ENCODE results near the gene GP2. TPM values are rescaled to one million over a fixed set of nuclear protein-coding genes. Genes with fewer than 3 reads are reported as not detected.
A peak's percentile ranks its signal among the peaks of the same experiment; 100 is the strongest.

The GP2 gene
- total RNA-seq, 2 experiments from 2014 or later, result not detected

DNA sequence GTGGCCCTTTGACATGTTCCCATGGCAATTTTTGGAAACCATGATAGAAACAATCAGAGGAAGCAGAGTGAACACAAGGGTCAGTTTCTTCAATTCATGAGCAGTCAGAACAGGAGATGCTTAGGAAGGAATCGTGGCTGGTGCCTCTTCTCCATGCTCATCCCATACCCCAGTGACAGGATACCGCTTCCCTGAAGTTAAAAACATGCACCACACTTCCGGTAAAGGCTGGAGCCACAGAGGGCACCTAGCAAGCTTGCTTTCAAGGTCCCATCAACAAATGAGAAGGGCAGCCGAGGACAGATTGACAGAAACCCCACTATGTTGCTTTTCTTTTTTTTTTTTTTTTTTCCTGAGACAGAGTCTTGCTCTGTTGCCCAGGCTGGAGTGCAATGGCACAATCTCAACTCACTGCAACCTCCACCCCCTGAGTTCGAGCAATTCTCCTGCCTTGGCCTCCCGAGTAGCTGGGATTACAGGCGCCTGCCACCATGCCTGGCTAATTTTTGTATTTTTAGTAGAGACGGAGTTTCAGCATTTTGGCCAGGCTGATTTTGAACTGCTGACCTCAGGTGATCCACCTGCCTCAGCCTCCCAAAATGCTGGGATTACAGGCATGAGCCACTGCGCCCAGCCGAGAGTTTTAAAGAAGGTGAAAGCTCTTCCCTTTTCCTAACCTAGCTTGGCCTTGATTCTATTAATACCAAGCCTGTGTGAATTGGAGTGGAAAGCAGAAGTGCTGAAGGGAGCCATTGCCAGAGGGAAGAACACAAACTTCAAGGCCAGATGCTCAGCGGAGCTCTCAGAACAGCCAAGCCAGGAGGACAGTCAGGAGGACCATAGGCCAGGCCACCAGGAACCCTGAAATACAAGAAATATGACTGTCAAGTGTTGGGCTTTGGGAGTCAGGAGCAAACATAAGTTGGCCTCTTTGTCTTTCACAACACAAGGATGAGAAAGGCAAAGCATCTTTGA, 16.6 kb downstream of the GP2 start:
- no peak overlapping the region for H3K27ac Mint-ChIP-seq
- no peak for DNase-seq
- intact Hi-C loops (cut with micrococcal nuclease), result no loop called here
- H3K9me3 Mint-ChIP-seq, result no peaks in the 10 kb centered on the region
- CTCF ChIA-PET, result interaction anchor here (2.8 kb wide), 1 partner anchor 403 kb away, joined by 9 read pairs; no protein-coding TSS in a partner anchor
- H3K36me3 Mint-ChIP-seq (ENCODE audit: low read depth), result no peaks in the 10 kb centered on the region
- no peak overlapping the region for H3K4me3 Mint-ChIP-seq
- peaks cover 10% of the 10 kb centered on the region for H3K27me3 Mint-ChIP-seq (ENCODE audit: low read depth)
- H3K4me1 Mint-ChIP-seq (ENCODE audit: low read depth), result no peaks in the 10 kb centered on the region

DNA sequence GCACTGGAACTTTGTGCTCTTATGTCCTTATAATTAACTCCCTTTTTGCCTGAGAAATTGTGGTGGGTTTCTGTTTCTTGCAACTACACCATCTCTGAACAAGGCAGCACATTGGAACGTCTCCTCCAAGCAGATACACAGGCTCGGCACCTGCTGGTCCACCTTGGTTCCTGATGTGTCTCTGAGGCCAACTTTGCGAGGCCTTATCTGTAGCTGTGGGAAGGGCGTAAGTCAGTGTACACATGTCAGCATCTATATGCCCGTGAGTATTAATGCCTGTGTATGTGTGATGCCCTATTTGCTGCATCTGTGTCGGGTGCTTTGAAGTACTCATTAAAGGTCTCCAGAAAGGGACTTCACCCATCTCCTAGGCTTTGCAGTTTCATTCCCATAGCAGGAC, 17.5 kb downstream of the GP2 start:
- Mint-ChIP-seq H3K36me3 (ENCODE audit: low read depth) (no peaks in the 10 kb centered on the region), H3K27ac (no peak overlapping the region), H3K4me1 (ENCODE audit: low read depth) (no peaks in the 10 kb centered on the region), H3K9me3 (no peaks in the 10 kb centered on the region), H3K27me3 (ENCODE audit: low read depth) (peaks cover 8% of the 10 kb centered on the region), H3K4me3 (no peak overlapping the region)
- CTCF ChIA-PET, result interaction anchor here (1.4 to 2.8 kb wide), 2 partner anchors 9 to 402 kb away, joined by 4 to 9 read pairs; no protein-coding TSS in a partner anchor
- no peak for DNase-seq
- intact Hi-C loops (cut with micrococcal nuclease), result no loop called here

DNA sequence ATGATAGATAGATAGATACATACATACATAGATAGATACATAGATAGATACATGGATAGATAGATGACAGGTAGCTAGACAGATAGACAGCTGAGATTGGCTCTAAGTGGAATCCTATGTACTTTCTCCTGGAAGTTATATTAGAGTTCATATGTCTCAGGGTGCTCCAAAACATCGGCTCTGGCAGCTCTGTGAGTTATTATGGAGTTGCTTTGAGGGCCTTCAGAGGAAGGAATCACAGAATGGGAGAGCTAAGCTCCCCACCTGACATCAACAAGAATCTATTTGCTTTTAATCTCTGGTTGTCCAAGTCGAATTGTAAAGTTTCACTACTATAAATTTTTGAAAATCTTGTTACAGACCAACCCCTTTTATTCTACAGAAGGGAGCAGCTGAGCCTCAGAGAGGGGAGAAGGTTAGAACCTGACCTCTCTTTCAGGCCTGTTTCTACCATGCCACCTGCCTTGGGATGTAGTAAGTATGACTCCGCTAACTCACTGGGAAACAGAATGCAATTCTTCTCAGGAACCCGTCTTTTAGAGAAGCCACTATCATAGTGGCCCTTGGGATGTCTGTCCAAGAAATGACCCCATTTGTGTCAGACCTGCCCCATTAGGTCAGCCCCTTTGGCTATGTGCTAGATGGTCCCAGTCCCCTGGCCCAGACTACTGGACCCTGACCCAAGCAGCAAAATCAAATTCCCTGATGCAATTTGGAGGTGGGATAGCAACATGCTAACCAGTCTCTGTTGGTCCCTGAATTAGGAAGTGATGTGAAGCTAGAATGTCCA, 18.3 kb downstream of the GP2 start:
- DNase-seq, result no peak
- CTCF ChIA-PET, result interaction anchor here (0.6 to 2.8 kb wide), 3 partner anchors 9 to 402 kb away, joined by 3 to 9 read pairs (median 4); no protein-coding TSS in a partner anchor
- intact Hi-C loops (cut with micrococcal nuclease), result no loop called here
- no peak overlapping the region for H3K27ac Mint-ChIP-seq
- no peaks in the 10 kb centered on the region for H3K36me3 Mint-ChIP-seq (ENCODE audit: low read depth)
- H3K9me3 Mint-ChIP-seq, result no peaks in the 10 kb centered on the region
- H3K4me3 Mint-ChIP-seq, result no peak overlapping the region
- peaks cover 8% of the 10 kb centered on the region for H3K27me3 Mint-ChIP-seq (ENCODE audit: low read depth)
- no peaks in the 10 kb centered on the region for H3K4me1 Mint-ChIP-seq (ENCODE audit: low read depth)

DNA sequence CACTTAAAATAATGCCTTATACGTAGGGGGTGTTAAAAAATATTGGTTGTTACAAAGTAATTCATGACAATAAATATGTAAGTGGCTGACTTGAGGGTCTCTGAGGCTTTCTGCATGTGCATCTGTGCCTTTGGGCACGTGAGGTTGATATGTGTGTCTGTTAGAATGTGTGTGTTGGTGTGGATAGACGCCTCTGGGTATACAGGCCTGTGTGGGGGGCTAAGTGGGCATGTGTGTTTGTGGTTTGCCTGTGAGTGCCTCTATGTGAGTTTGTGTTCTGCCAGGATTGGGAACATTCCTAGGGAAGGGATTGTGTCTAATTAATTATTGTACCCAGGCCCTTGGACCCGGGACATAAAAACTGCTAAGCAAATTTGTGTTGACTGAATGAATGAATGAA, 19.0 kb downstream of the GP2 start:
- CTCF ChIA-PET, result interaction anchor here (2.8 kb wide), 1 partner anchor 401 kb away, joined by 9 read pairs; no protein-coding TSS in a partner anchor

DNA sequence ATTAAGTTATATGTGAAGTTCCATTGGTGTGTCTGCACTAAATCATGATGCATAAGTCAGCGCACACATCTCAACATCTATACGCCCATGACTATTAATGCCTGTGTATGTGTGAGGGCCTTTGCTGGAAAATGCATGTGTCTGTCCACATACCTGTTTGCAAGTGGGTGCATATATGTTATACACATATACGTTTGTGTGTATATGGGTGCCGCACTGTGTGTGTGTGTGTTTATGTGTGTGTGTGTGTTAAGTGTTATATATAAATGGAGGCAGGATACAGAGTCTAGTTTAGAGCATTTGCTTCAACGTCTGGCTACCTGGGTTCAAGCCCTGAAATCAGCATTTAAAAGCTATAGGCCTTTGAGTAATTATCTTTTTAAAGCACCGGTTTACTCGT, 19.5 kb downstream of the GP2 start:
- Mint-ChIP-seq H3K4me3 (no peak overlapping the region), H3K4me1 (ENCODE audit: low read depth) (no peaks in the 10 kb centered on the region), H3K9me3 (no peaks in the 10 kb centered on the region), H3K36me3 (ENCODE audit: low read depth) (no peaks in the 10 kb centered on the region), H3K27me3 (ENCODE audit: low read depth) (peaks cover 8% of the 10 kb centered on the region), H3K27ac (no peak overlapping the region)
- intact Hi-C loops (cut with micrococcal nuclease), result no loop called here
- DNase-seq, result no peak
- CTCF ChIA-PET, result interaction anchor here (2.8 kb wide), 1 partner anchor 400 kb away, joined by 9 read pairs; no protein-coding TSS in a partner anchor

More for the DNA sequence above, 19.0 kb downstream of the GP2 start:
- Mint-ChIP-seq H3K36me3 (ENCODE audit: low read depth) (no peaks in the 10 kb centered on the region), H3K4me3 (no peak overlapping the region), H3K9me3 (no peaks in the 10 kb centered on the region), H3K27ac (no peak overlapping the region), H3K4me1 (ENCODE audit: low read depth) (no peaks in the 10 kb centered on the region), H3K27me3 (ENCODE audit: low read depth) (peaks cover 8% of the 10 kb centered on the region)
- DNase-seq, result no peak
- intact Hi-C loops (cut with micrococcal nuclease), result no loop called here

DNA sequence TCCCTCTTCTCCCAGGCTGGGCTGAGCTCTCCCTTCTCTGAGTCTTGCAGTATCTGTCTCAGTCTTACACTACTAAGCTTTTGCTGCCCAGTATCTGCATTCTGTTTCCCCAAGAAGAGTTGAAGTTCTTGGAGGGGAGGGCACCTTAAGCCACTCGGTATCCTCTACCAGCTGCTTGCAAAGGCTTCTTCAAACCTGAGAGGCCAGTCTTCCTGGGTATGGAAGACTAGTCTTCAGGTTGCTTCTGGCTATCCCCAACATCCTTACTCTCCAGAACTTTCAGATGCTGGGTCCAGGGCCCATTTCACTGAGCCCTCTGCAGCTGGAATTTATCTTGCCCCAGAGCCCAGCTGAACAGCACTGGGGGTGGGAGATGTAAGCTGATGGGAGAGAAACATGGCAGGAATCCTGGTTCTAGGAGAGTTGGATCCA, 20.1 kb downstream of the GP2 start:
- intact Hi-C loops (cut with micrococcal nuclease), result no loop called here
- DNase-seq, result no peak
- H3K27me3 Mint-ChIP-seq (ENCODE audit: low read depth), result peaks cover 8% of the 10 kb centered on the region
- H3K9me3 Mint-ChIP-seq, result no peaks in the 10 kb centered on the region
- no peaks in the 10 kb centered on the region for H3K36me3 Mint-ChIP-seq (ENCODE audit: low read depth)
- no peak overlapping the region for H3K27ac Mint-ChIP-seq
- H3K4me3 Mint-ChIP-seq, result no peak overlapping the region
- H3K4me1 Mint-ChIP-seq (ENCODE audit: low read depth), result no peaks in the 10 kb centered on the region
- CTCF ChIA-PET, result no interaction called here

DNA sequence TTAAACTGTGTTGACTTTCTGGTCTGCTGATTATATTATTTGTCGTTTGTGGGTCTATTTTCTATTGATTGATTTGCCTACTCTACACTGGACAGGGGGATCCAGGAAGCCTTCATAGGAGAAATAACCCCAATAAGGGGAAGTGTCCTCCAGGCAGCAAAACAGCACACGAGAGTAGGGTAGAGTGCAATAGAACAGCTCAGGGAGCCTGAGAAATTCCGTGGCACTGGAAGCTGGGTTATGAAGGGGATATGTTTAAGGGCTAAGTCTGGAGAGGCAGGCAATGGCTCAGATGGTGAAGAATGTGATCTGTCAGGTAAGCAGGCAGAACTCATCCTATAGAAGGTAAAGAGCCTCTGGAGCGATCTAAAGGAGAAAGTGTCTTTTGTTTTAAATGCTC, 20.9 kb downstream of the GP2 start:
- Mint-ChIP-seq H3K27me3 (ENCODE audit: low read depth) (peaks cover 4% of the 10 kb centered on the region), H3K27ac (no peak overlapping the region), H3K36me3 (ENCODE audit: low read depth) (no peaks in the 10 kb centered on the region), H3K9me3 (no peaks in the 10 kb centered on the region), H3K4me1 (ENCODE audit: low read depth) (no peaks in the 10 kb centered on the region), H3K4me3 (no peak overlapping the region)
- DNase-seq, result no peak
- intact Hi-C loops (cut with micrococcal nuclease), result no loop called here
- CTCF ChIA-PET, result no interaction called here

DNA sequence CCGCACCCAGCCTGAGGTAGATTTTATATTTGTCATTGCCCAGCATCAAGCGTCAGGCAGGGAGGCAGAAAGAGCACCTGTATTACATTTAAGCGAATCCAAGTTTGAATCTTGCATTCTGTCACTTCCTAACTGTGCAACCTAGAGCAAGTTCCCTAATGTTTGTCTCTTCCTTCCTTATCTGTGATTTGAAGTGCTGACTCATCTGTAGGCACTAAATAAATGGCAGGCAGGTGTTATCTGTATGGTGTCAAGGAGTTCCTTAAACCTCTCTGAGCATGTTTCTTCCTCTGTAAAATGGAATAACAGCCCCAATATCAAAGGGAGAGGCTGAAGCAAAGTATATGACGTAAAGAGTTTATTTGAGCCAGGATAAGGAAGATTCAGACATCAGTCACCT, 24.3 kb downstream of the GP2 start:
- Mint-ChIP-seq H3K27me3 (ENCODE audit: low read depth) (peaks cover 10% of the 10 kb centered on the region), H3K36me3 (ENCODE audit: low read depth) (no peaks in the 10 kb centered on the region), H3K4me1 (ENCODE audit: low read depth) (no peaks in the 10 kb centered on the region), H3K4me3 (no peak overlapping the region), H3K9me3 (no peaks in the 10 kb centered on the region), H3K27ac (no peak overlapping the region)
- no peak for DNase-seq
- CTCF ChIA-PET, result interaction anchor here (4.8 kb wide), 1 partner anchor 395 kb away, joined by 46 read pairs; no protein-coding TSS in a partner anchor
- intact Hi-C loops (cut with micrococcal nuclease), result loop anchor here (5.0 kb wide), 1 partner anchor 79 kb away; no protein-coding TSS in a partner anchor

DNA sequence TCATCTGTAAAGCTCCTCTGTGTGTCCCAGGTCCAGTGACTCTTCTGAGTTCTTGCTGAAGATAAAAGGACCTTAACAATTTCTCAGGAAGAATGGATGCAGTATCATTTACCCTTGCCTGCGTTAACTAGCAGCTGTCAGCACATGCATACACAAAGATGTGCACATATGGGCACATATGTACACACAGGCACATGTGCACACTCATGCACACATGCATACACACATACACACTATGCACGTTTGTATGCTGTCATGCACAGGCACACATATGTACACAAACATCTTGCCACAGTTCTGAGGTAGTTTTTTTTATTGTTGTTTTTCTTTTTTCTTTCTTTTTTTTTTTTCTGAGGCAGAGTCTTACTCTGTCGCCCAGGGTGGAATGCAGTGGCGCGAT, 24.9 kb downstream of the GP2 start:
- intact Hi-C loops (cut with micrococcal nuclease), result loop anchor here (5.0 kb wide), 1 partner anchor 80 kb away; no protein-coding TSS in a partner anchor
- CTCF ChIA-PET, result interaction anchor here (4.8 kb wide), 1 partner anchor 394 kb away, joined by 46 read pairs; no protein-coding TSS in a partner anchor

DNA sequence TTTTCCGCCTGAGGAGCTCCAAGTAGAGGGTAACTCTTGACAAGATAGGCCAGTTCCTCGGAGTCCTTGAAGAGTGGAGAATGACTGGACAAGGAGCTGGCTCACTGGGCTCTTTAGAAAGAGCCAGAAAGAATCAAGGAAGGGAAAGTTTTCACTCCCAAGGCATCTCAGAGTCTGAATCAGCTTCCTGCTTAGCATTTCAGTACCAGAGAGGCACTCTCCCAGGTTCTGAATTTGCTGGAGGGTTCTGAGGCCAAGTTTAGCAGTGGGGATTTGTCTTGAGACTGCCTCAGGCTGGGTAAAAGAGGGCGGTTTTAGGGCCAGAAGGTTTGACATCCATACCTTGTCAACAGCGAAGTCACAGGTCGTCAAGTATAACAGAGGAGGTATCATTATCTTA, 25.5 kb downstream of the GP2 start:
- no peak overlapping the region for H3K4me3 Mint-ChIP-seq
- H3K36me3 Mint-ChIP-seq (ENCODE audit: low read depth), result no peaks in the 10 kb centered on the region
- H3K27me3 Mint-ChIP-seq (ENCODE audit: low read depth), result peaks cover 12% of the 10 kb centered on the region
- CTCF ChIA-PET, result interaction anchor here (0.9 to 4.8 kb wide), 2 partner anchors 84 to 394 kb away, joined by 3 to 46 read pairs; no protein-coding TSS in a partner anchor
- no peak for DNase-seq
- H3K4me1 Mint-ChIP-seq (ENCODE audit: low read depth), result no peaks in the 10 kb centered on the region
- intact Hi-C loops (cut with micrococcal nuclease), result loop anchor here (2.0 to 5.0 kb wide), 2 partner anchors 80 to 403 kb away; no protein-coding TSS in a partner anchor
- no peak overlapping the region for H3K27ac Mint-ChIP-seq
- no peaks in the 10 kb centered on the region for H3K9me3 Mint-ChIP-seq

More for the DNA sequence above, 24.9 kb downstream of the GP2 start:
- H3K27ac Mint-ChIP-seq, result no peak overlapping the region
- no peaks in the 10 kb centered on the region for H3K4me1 Mint-ChIP-seq (ENCODE audit: low read depth)
- H3K4me3 Mint-ChIP-seq, result no peak overlapping the region
- no peaks in the 10 kb centered on the region for H3K9me3 Mint-ChIP-seq
- peaks cover 12% of the 10 kb centered on the region for H3K27me3 Mint-ChIP-seq (ENCODE audit: low read depth)
- no peaks in the 10 kb centered on the region for H3K36me3 Mint-ChIP-seq (ENCODE audit: low read depth)
- no peak for DNase-seq

DNA sequence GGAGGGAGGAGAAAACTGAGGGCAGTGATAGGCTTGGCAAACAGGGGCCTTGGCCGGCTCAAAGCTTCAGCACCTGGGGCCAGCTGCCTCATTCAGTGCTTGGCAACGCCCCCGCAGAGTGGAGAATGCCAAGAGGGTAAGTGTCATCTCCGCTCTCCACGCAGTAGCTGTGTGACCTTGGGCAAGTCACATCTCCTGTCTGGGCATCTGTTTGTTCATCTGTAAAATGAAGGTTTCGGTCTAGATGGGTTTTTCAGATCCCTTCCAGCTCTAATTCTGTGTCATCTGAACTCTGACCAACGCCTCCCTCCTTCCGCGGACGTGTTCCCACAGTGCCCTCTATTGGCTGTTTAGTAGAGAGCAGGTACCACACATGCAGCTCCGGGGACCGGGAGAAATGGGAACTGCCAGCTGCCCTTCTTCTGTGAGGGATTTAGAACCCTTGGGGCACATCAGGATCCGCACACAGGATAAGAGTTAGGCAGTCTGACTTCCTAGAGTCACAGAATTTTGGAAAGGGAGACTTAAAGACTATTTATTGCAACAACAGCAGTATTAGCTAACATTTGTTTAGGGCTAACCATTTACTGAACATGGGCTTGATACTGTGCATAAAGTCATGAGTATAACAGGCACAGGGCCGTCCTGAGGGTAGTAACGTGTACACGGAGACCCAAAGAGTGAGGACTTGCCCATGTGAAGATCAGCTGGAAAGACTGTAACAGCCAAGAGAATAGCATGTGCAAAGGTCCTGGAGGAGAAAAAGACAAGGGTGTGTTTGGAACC, 26.8 kb downstream of the GP2 start:
- no peaks in the 10 kb centered on the region for H3K4me1 Mint-ChIP-seq (ENCODE audit: low read depth)
- CTCF ChIA-PET, result interaction anchor here (0.7 to 4.8 kb wide), 16 partner anchors 9 to 401 kb away, joined by 3 to 46 read pairs (median 4); no protein-coding TSS in a partner anchor
- no peaks in the 10 kb centered on the region for H3K36me3 Mint-ChIP-seq (ENCODE audit: low read depth)
- H3K27ac Mint-ChIP-seq, result no peak overlapping the region
- DNase-seq, result peak; percentile 53
- H3K4me3 Mint-ChIP-seq, result no peak overlapping the region
- intact Hi-C loops (cut with micrococcal nuclease), result loop anchor here (1.0 to 5.0 kb wide), 3 partner anchors 82 to 402 kb away; no protein-coding TSS in a partner anchor
- H3K9me3 Mint-ChIP-seq, result no peaks in the 10 kb centered on the region
- peaks cover 12% of the 10 kb centered on the region for H3K27me3 Mint-ChIP-seq (ENCODE audit: low read depth)

Measured in activated naive CD4-positive, alpha-beta T cell treated with anti-CD3 and anti-CD28 coated beads for 36 hours (primary cell).